Mammary epithelial cell (primary cell): ENCODE results near the gene P2RX2.

Experiments
- EZH2 ChIP-seq: IDR thresholded peaks from 2 replicates; pipeline ENCODE4 v1.6.1; 2012; ENCODE audit warnings: low read length, inconsistent platforms, borderline replicate concordance
- TF ChIP-seq, protein P1 (sequence below), 2 donors: IDR thresholded peaks in 1 of 2; conservative IDR thresholded peaks in 1 of 2; 2 replicates each; pipeline ENCODE4 v1.5.1; 2011 to 2012; ENCODE audit warnings: inconsistent platforms in 2 of 2, low read length in 2 of 2, mild to moderate bottlenecking in 2 of 2, control low read depth in 1 of 2, low read depth in 1 of 2; ENCODE audit not compliant: insufficient read depth in 1 of 2; ENCODE audit errors: extremely low read depth in 1 of 2

DNA sequence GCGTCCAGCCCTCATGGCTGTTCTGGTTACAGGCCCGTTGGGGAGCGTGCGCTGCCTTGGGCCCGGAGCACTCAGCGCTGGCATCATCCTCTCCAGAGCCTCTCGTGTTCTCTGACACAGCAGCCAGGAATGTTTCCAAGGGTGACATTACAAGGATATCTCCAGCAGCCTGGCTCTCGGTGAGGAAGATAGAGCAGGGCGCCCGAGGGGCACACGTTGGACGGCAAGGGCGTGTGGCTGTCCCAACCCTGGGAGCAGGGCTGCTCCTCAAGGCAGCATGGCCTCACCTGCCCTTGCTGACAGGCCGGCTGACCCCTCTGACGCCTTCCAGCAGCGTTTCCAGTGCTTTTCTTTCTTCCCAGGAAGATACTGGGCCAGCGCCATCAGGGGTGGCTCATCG lies 22.6 kb upstream of the P2RX2 start:
- TF ChIP-seq, protein P1, sequence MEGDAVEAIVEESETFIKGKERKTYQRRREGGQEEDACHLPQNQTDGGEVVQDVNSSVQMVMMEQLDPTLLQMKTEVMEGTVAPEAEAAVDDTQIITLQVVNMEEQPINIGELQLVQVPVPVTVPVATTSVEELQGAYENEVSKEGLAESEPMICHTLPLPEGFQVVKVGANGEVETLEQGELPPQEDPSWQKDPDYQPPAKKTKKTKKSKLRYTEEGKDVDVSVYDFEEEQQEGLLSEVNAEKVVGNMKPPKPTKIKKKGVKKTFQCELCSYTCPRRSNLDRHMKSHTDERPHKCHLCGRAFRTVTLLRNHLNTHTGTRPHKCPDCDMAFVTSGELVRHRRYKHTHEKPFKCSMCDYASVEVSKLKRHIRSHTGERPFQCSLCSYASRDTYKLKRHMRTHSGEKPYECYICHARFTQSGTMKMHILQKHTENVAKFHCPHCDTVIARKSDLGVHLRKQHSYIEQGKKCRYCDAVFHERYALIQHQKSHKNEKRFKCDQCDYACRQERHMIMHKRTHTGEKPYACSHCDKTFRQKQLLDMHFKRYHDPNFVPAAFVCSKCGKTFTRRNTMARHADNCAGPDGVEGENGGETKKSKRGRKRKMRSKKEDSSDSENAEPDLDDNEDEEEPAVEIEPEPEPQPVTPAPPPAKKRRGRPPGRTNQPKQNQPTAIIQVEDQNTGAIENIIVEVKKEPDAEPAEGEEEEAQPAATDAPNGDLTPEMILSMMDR (conservative IDR thresholded peaks at IDR 0.05 in 1 of 2, IDR thresholded peaks at IDR 0.05 in 1 of 2; ENCODE audit: extremely low read depth in 1 of 2, insufficient read depth in 1 of 2, low read depth in 1 of 2, low read length in 2 of 2): no peak
- TF ChIP-seq EZH2: no peak
